HG02623 (cell line): Measurements from ENCODE around the gene DAPK2.
A peak's percentile ranks its signal among the peaks of the same experiment; 100 is the strongest.

ENCODE experiments used
- ATAC-seq: cut with Tn5 transposase; IDR thresholded peaks from one replicate; pipeline ENCODE4 v1.9.1; 2021; ENCODE audit warnings: moderate library complexity; ENCODE audit not compliant: unreplicated experiment

DAPK2 gene

GRCh38 chr15:63999177-63999576 lies 47.1 kb downstream of the DAPK2 start:
- no peak for ATAC-seq

GRCh38 chr15:63998489-63998888 lies 47.8 kb downstream of the DAPK2 start:
- no peak for ATAC-seq

GRCh38 chr15:63997715-63998442 lies 48.4 kb downstream of the DAPK2 start:
- ATAC-seq = no peak

- ATAC-seq = no peak
Observed at GRCh38 chr15:63996794-63997357, 49.4 kb downstream of the DAPK2 start.

- ATAC-seq = no peak
Observed at GRCh38 chr15:63995789-63996188, 50.5 kb downstream of the DAPK2 start.

- no peak for ATAC-seq
Observed at GRCh38 chr15:63994073-63994600, 52.1 kb downstream of the DAPK2 start.

- ATAC-seq = no peak
Observed at GRCh38 chr15:63992300-63992699, 54.0 kb downstream of the DAPK2 start.

- ATAC-seq = no peak
Observed at GRCh38 chr15:63991706-63992105, 54.6 kb downstream of the DAPK2 start.

GRCh38 chr15:63990454-63990853 lies 55.8 kb downstream of the DAPK2 start:
- no peak for ATAC-seq

GRCh38 chr15:63987796-63988378 lies 58.4 kb downstream of the DAPK2 start:
- no peak for ATAC-seq

- ATAC-seq = peak; percentile 51
Observed at GRCh38 chr15:63986751-63987341, 59.4 kb downstream of the DAPK2 start.

- no peak for ATAC-seq
Observed at GRCh38 chr15:63986185-63986680, 60.1 kb downstream of the DAPK2 start.

- no peak for ATAC-seq
Observed at GRCh38 chr15:63985221-63986184, 60.8 kb downstream of the DAPK2 start.

GRCh38 chr15:63984331-63984730 lies 62.0 kb downstream of the DAPK2 start:
- ATAC-seq = no peak

GRCh38 chr15:63983061-63983711 lies 63.1 kb downstream of the DAPK2 start:
- ATAC-seq = no peak

GRCh38 chr15:63982381-63982854 lies 63.9 kb downstream of the DAPK2 start:
- ATAC-seq = no peak

- no peak for ATAC-seq
Observed at GRCh38 chr15:63981596-63982320, 64.5 kb downstream of the DAPK2 start.

- ATAC-seq = no peak
Observed at GRCh38 chr15:63979262-63979793, 67.0 kb downstream of the DAPK2 start.
